K562 (cell line): ENCODE results near the gene PSAP. TPM values are rescaled to one million over a fixed set of nuclear protein-coding genes. Genes with fewer than 3 reads are reported as not detected.
"Not testable (repeated sequence)": the region's sequence is repeated elsewhere in the genome, so short reads cannot be mapped to it uniquely, and the experiment has no call there.

ENCODE experiments used
- BCOR ChIP-seq: fragments of 450-650 bp; IDR thresholded peaks from 2 replicates; pipeline ENCODE4 v1.6.1; 2016
- CSDE1 ChIP-seq, 2 experiments: fragments of 450-650 bp; IDR thresholded peaks; 2 replicates each; pipeline ENCODE4 v1.6.1; 2016; ENCODE audit warnings: mild to moderate bottlenecking in 1 of 2
- DPF2 ChIP-seq: fragments of 450-650 bp; IDR thresholded peaks from 2 replicates; pipeline ENCODE4 v1.6.1; 2016
- SMARCA4 ChIP-seq: fragments of 450-650 bp; IDR thresholded peaks from 2 replicates; pipeline ENCODE4 v1.6.1; 2016
- ZBTB33 ChIP-seq: sonication (generic); formaldehyde crosslinking; IDR thresholded peaks from 2 replicates; pipeline ENCODE4 v1.8.1; 2023; ENCODE audit warnings: mild to moderate bottlenecking, missing genetic modification reagents
- ZNF175 ChIP-seq: fragments of 200-800 bp; sonication (Bioruptor generic); IDR thresholded peaks from 2 replicates; pipeline ENCODE4 v1.6.1; 2016; ENCODE audit warnings: low read depth, mild to moderate bottlenecking, missing genetic modification characterization, missing compliant biosample characterization
- polyA plus RNA-seq, 8 experiments: library from polyadenylated mRNA; depleted of rRNA in 4 of 8; stranded (reverse) in 5 of 8; unstranded in 3 of 8; fragments of >200 nt; fragmentation: Nextera tagmentation in 2 of 8; fragmentation: Illumina TruSeq in 1 of 8; extraction: Ambion mirVana in 2 of 8; extraction: Trizol in 1 of 8; gene quantifications; 2 replicates each; pipeline versions ENCODE4 v1.2.1 to v1.2.3, GENCODE V29; 2011 to 2014; ENCODE audit warnings: inconsistent platforms in 1 of 8, missing spikeins in 1 of 8
- total RNA-seq, 7 experiments: library from RNA; depleted of rRNA in 6 of 7; stranded (reverse); fragments of >200 nt in 6 of 7; fragmentation: Illumina TruSeq in 2 of 7; extraction: Trizol in 2 of 7; gene quantifications; 2 replicates each; pipeline versions ENCODE4 v1.2.1 to v1.2.3, GENCODE V29; 2011 to 2021; ENCODE audit warnings: low replicate concordance in 1 of 7
- TF ChIP-seq, protein P1 (sequence below), 2 experiments: fragments of 450-650 bp in 1 of 2; sonication (generic) in 1 of 2; formaldehyde crosslinking in 1 of 2; IDR thresholded peaks; 2 replicates each; pipeline versions ENCODE4 v1.7.1 to v1.9.0; 2016 to 2022; ENCODE audit warnings: inconsistent platforms in 1 of 2, mild to moderate bottlenecking in 1 of 2, missing genetic modification reagents in 1 of 2
- TF ChIP-seq, protein P2 (sequence below): fragments of 450-650 bp; formaldehyde crosslinking; IDR thresholded peaks from 2 replicates; pipeline ENCODE4 v1.4.0; 2022; ENCODE audit warnings: mild to moderate bottlenecking, moderate library complexity

Gene PSAP
- total and polyA plus RNA-seq, 9 of the 15 experiments (the other 6 are each of a cell fraction or from before 2014, with no cell fraction given), result 245 to 700 (median 429) TPM

DNA sequence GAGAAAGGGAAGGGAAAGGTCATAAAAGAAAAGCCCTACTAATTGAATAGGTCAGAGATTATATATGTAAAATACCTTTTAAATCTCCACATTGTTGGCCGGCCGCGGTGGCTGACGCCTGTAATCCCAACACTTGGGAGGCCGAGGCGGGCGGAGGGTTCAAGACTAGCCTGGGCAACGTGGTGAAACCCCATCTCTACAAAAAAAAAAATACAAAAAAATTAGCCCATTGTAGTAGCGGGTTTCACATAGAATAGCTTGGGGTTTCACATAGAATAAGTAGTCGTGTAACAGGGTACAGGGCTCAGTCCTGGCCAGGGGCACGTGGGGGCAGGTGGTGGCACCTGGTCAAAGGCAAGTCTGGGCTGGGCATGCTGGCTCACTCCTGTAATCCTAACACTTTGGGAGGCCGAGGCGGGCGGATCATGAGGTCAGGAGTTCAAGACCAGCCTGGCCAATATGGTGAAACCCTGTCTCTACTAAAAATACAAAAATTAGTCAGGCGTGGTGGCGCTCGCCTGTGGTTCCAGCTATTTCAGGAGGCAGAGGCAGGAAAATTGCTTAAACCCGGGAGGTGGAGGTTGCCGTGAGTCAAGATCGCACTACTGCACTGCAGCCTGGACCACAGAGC is 529 bp upstream of the PSAP start (continued):
- TF ChIP-seq CSDE1 (IDR thresholded peaks at IDR 0.05), result 0 out of 4 replicates have a peak, but pooled peaks of 1 of the 2 experiments have one; percentile 75
- 0 out of 2 replicates have a peak, but pooled peaks have one; percentile 28 for TF ChIP-seq ZNF175 (CRISPR knock-in tag)
- TF ChIP-seq SMARCA4, result peak; percentile 21; the same call in 1 of the 2 replicates
- TF ChIP-seq, protein P1, sequence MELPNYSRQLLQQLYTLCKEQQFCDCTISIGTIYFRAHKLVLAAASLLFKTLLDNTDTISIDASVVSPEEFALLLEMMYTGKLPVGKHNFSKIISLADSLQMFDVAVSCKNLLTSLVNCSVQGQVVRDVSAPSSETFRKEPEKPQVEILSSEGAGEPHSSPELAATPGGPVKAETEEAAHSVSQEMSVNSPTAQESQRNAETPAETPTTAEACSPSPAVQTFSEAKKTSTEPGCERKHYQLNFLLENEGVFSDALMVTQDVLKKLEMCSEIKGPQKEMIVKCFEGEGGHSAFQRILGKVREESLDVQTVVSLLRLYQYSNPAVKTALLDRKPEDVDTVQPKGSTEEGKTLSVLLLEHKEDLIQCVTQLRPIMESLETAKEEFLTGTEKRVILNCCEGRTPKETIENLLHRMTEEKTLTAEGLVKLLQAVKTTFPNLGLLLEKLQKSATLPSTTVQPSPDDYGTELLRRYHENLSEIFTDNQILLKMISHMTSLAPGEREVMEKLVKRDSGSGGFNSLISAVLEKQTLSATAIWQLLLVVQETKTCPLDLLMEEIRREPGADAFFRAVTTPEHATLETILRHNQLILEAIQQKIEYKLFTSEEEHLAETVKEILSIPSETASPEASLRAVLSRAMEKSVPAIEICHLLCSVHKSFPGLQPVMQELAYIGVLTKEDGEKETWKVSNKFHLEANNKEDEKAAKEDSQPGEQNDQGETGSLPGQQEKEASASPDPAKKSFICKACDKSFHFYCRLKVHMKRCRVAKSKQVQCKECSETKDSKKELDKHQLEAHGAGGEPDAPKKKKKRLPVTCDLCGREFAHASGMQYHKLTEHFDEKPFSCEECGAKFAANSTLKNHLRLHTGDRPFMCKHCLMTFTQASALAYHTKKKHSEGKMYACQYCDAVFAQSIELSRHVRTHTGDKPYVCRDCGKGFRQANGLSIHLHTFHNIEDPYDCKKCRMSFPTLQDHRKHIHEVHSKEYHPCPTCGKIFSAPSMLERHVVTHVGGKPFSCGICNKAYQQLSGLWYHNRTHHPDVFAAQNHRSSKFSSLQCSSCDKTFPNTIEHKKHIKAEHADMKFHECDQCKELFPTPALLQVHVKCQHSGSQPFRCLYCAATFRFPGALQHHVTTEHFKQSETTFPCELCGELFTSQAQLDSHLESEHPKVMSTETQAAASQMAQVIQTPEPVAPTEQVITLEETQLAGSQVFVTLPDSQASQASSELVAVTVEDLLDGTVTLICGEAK (IDR thresholded peaks at IDR 0.05), result 0 out of 2 replicates have a peak, but pooled peaks have one; percentile 27
- TF ChIP-seq, protein P1 (CRISPR knock-in tag; IDR thresholded peaks at IDR 0.05), result not testable (repeated sequence)
- TF ChIP-seq BCOR, result peak; percentile 56; the same call in 1 of the 2 replicates
- TF ChIP-seq ZBTB33 (CRISPR knock-in tag), result peak; percentile 35; the same call in 1 of the 2 replicates
- TF ChIP-seq DPF2, result peak; percentile 44; the same call in 1 of the 2 replicates
- TF ChIP-seq, protein P2, sequence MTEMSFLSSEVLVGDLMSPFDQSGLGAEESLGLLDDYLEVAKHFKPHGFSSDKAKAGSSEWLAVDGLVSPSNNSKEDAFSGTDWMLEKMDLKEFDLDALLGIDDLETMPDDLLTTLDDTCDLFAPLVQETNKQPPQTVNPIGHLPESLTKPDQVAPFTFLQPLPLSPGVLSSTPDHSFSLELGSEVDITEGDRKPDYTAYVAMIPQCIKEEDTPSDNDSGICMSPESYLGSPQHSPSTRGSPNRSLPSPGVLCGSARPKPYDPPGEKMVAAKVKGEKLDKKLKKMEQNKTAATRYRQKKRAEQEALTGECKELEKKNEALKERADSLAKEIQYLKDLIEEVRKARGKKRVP, result 0 out of 2 replicates have a peak, but pooled peaks have one; percentile 31
